Neural progenitor cell (in vitro differentiated cells): ENCODE results near the gene CHRNA7. TPM values are rescaled to one million over a fixed set of nuclear protein-coding genes. Genes with fewer than 3 reads are reported as not detected.

Experiments used
- DNase-seq: peaks from one replicate; pipeline ENCODE4 v3.0.0-alpha.2; 2016; ENCODE audit warnings: low spot score
- H2AFZ ChIP-seq: fragments of 200-600 bp; sonication (generic); replicated peaks from 2 replicates; pipeline ENCODE4 v1.6.1; 2016; ENCODE audit warnings: antibody characterized with exemption
- H3F3A ChIP-seq: fragments of 200-600 bp; sonication (generic); 2 replicates; pipeline ENCODE4 v1.6.1; 2016; ENCODE audit warnings: antibody characterized with exemption, low read depth
- H3K27ac ChIP-seq: fragments of 200-600 bp; sonication (generic); 2 replicates; pipeline ENCODE4 v1.5.1; 2016; ENCODE audit warnings: mild to moderate bottlenecking
- H3K27me3 ChIP-seq: fragments of 200-600 bp; sonication (generic); 2 replicates; pipeline ENCODE4 v1.6.1; 2016; ENCODE audit warnings: mild to moderate bottlenecking, moderate library complexity
- H3K36me3 ChIP-seq: fragments of 200-600 bp; sonication (generic); 2 replicates; pipeline ENCODE4 v1.5.1; 2016
- H3K4me1 ChIP-seq: fragments of 200-600 bp; sonication (generic); 2 replicates; pipeline ENCODE4 v1.6.1; 2016; ENCODE audit warnings: mixed run types
- H3K4me2 ChIP-seq: fragments of 200-600 bp; sonication (generic); 2 replicates; pipeline ENCODE4 v1.6.1; 2016
- H3K4me3 ChIP-seq: fragments of 200-600 bp; sonication (generic); 2 replicates; pipeline ENCODE4 v1.5.1; 2016
- H3K79me2 ChIP-seq: fragments of 200-600 bp; sonication (generic); 2 replicates; pipeline ENCODE4 v1.6.1; 2016; ENCODE audit warnings: low read depth
- H3K9ac ChIP-seq: fragments of 200-600 bp; sonication (generic); 2 replicates; pipeline ENCODE4 v1.6.1; 2016
- H3K9me3 ChIP-seq: fragments of 200-600 bp; sonication (generic); 2 replicates; pipeline ENCODE4 v1.5.1; 2016; ENCODE audit warnings: low read depth
- H4K20me1 ChIP-seq: fragments of 200-600 bp; sonication (generic); 2 replicates; pipeline ENCODE4 v1.6.1; 2016; ENCODE audit warnings: low read depth
- H3K27ac Mint-ChIP-seq: 3 replicates; pipeline ENCODE4 v1.8.0; 2021; ENCODE audit warnings: mixed read lengths
- H3K27me3 Mint-ChIP-seq: 2 replicates; pipeline ENCODE4 v1.8.0; 2022; ENCODE audit warnings: low read depth, mild to moderate bottlenecking, inconsistent platforms, moderate library complexity, mixed read lengths; ENCODE audit not compliant: insufficient read depth
- H3K36me3 Mint-ChIP-seq: 3 replicates; pipeline ENCODE4 v1.8.0; 2021; ENCODE audit warnings: mixed read lengths
- H3K4me1 Mint-ChIP-seq: 3 replicates; pipeline ENCODE4 v1.8.0; 2021; ENCODE audit warnings: mixed read lengths
- H3K4me3 Mint-ChIP-seq: 3 replicates; pipeline ENCODE4 v1.8.0; 2021; ENCODE audit warnings: mild to moderate bottlenecking, moderate library complexity, mixed read lengths
- H3K9me3 Mint-ChIP-seq: 3 replicates; pipeline ENCODE4 v1.8.0; 2020; ENCODE audit warnings: mixed read lengths
- EZH2 ChIP-seq: fragments of 200-600 bp; sonication (generic); IDR thresholded peaks from 2 replicates; pipeline ENCODE4 v1.6.1; 2017; ENCODE audit warnings: antibody characterized with exemption, mild to moderate bottlenecking, moderate library complexity
- EZH2phosphoT487 ChIP-seq: fragments of 200-600 bp; sonication (generic); IDR thresholded peaks from 2 replicates; pipeline ENCODE4 v1.6.1; 2017; ENCODE audit warnings: antibody characterized with exemption
- total RNA-seq: library from RNA; depleted of rRNA; stranded (reverse); fragments of >200 nt; gene quantifications from 2 replicates; pipeline ENCODE4 v1.2.3, GENCODE V29; 2015; ENCODE audit warnings: low replicate concordance
- TF ChIP-seq, protein P1 (sequence below): fragments of 200-600 bp; sonication (generic); IDR thresholded peaks from 2 replicates; pipeline ENCODE4 v1.5.1; 2017; ENCODE audit warnings: antibody characterized with exemption, mild to moderate bottlenecking

The CHRNA7 gene
- total RNA-seq, 1 donor from 2014 or later: 14.0 TPM

DNA sequence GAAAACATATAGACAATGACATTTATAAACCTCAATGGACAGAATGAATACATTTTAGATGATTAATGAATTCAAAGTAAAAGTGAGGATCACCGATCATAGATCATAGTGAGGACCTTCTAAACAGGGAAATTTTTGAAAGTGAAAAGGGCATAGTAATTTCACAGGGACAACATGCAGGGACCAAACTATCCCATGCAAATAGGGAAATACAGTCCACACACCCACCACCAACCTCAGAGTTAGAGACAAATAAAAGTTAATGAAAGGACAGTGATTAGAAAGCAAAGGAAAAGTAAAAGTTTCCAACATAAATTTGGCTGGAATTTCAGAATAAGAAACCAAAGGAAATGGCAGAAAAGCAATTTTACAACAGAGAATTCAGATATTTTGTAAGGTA lies 15.4 kb upstream of the CHRNA7 start:
- Histone ChIP-seq H3K79me2 (no peaks in the 10 kb centered on the region), H4K20me1 (no peaks in the 10 kb centered on the region), H3K36me3 (no peaks in the 10 kb centered on the region), H3K9ac (no peak overlapping the region), H3K4me2 (no peak overlapping the region), H3K4me1 (no peaks in the 10 kb centered on the region), H2AFZ (no peak overlapping the region), H3F3A (no peaks in the 10 kb centered on the region), H3K27ac (no peak overlapping the region), H3K4me3 (no peak overlapping the region), H3K9me3 (no peaks in the 10 kb centered on the region), H3K27me3 (no peaks in the 10 kb centered on the region)
- no peaks in the 10 kb centered on the region for H3K36me3 Mint-ChIP-seq
- no peak overlapping the region for H3K4me3 Mint-ChIP-seq
- peaks cover 2% of the 10 kb centered on the region for H3K27me3 Mint-ChIP-seq
- no peaks in the 10 kb centered on the region for H3K9me3 Mint-ChIP-seq
- no peak overlapping the region for H3K27ac Mint-ChIP-seq
- H3K4me1 Mint-ChIP-seq: no peaks in the 10 kb centered on the region
- DNase-seq: no peak
- TF ChIP-seq EZH2phosphoT487: no peak
- TF ChIP-seq, protein P1, sequence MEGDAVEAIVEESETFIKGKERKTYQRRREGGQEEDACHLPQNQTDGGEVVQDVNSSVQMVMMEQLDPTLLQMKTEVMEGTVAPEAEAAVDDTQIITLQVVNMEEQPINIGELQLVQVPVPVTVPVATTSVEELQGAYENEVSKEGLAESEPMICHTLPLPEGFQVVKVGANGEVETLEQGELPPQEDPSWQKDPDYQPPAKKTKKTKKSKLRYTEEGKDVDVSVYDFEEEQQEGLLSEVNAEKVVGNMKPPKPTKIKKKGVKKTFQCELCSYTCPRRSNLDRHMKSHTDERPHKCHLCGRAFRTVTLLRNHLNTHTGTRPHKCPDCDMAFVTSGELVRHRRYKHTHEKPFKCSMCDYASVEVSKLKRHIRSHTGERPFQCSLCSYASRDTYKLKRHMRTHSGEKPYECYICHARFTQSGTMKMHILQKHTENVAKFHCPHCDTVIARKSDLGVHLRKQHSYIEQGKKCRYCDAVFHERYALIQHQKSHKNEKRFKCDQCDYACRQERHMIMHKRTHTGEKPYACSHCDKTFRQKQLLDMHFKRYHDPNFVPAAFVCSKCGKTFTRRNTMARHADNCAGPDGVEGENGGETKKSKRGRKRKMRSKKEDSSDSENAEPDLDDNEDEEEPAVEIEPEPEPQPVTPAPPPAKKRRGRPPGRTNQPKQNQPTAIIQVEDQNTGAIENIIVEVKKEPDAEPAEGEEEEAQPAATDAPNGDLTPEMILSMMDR: no peak
- no peak for TF ChIP-seq EZH2

DNA sequence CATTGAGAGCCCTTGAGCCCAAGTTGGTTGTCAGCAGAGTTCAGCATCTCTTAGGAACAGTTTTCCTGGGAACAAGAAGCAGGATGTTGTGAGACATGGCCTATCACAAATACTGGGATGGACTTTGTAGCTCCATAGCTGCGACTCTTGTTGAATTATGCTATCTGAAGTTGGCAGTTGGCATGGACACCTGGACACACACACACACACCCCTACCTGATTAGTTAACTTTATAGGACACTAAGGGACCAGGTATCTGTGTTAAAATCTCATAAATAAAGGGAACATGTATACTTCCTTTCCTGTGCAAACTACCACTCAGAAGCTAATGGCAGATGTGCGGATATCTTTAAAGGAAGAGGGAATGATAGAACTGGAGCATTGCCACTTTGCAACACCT lies 10.2 kb upstream of the CHRNA7 start:
- no peaks in the 10 kb centered on the region for H3K4me1 Mint-ChIP-seq
- no peak overlapping the region for H2AFZ ChIP-seq

DNA sequence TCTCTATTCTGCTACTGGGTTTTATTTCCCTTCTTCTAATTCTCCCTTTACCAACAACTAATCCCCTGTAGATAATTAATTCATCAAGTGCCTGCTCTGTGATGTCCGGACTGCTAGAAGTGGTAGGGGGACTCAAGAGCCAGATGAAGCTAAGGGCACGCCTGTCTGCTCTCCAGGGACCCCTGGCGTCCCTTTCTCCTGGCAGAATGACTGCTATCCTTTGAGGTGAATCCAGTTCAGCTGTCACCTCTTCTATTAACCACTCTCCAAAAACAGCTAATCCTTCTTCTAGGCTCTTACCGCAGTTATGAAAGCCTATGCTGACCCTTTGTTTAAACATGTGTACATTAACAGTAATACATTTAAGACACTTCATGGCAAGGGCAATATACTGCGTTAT lies 1.4 kb upstream of the CHRNA7 start:
- H3K27me3 Mint-ChIP-seq: peaks cover 7% of the 10 kb centered on the region
- H3K79me2 ChIP-seq: no peaks in the 10 kb centered on the region
- H3K4me2 ChIP-seq: peak overlapping the region; percentile 82
- no peaks in the 10 kb centered on the region for H3K4me1 ChIP-seq
- H3F3A ChIP-seq: peaks cover 16% of the 10 kb centered on the region
- peak; percentile 85 for DNase-seq
- peak overlapping the region; percentile 86 for H2AFZ ChIP-seq
- H3K9me3 ChIP-seq: no peaks in the 10 kb centered on the region
- H3K4me3 ChIP-seq: peak overlapping the region; percentile 58
- peak overlapping the region; percentile 87 for H3K4me3 Mint-ChIP-seq
- H3K36me3 ChIP-seq: no peaks in the 10 kb centered on the region
- H3K27me3 ChIP-seq: peaks cover 15% of the 10 kb centered on the region
- TF ChIP-seq, protein P1: no peak
- TF ChIP-seq EZH2 (no peak), EZH2phosphoT487 (no peak)
- no peaks in the 10 kb centered on the region for H4K20me1 ChIP-seq
- H3K9ac ChIP-seq: no peak overlapping the region
- no peaks in the 10 kb centered on the region for H3K9me3 Mint-ChIP-seq
- no peak overlapping the region for H3K27ac Mint-ChIP-seq
- H3K4me1 Mint-ChIP-seq: peaks cover 13% of the 10 kb centered on the region
- H3K36me3 Mint-ChIP-seq: peaks cover 2% of the 10 kb centered on the region
- H3K27ac ChIP-seq: no peak overlapping the region

More for the DNA sequence above, 10.2 kb upstream of the CHRNA7 start:
- Histone ChIP-seq H3K9me3 (no peaks in the 10 kb centered on the region), H3K27ac (no peak overlapping the region), H3F3A (no peaks in the 10 kb centered on the region), H3K27me3 (no peaks in the 10 kb centered on the region), H3K4me3 (no peak overlapping the region), H3K79me2 (no peaks in the 10 kb centered on the region), H3K36me3 (no peaks in the 10 kb centered on the region), H3K4me1 (no peaks in the 10 kb centered on the region), H4K20me1 (no peaks in the 10 kb centered on the region), H3K9ac (no peak overlapping the region), H3K4me2 (no peak overlapping the region)
- Mint-ChIP-seq H3K27me3 (peaks cover 2% of the 10 kb centered on the region), H3K27ac (no peak overlapping the region), H3K9me3 (no peaks in the 10 kb centered on the region), H3K4me3 (no peak overlapping the region), H3K36me3 (no peaks in the 10 kb centered on the region)
- TF ChIP-seq EZH2: no peak
- no peak for TF ChIP-seq EZH2phosphoT487
- TF ChIP-seq, protein P1: no peak
- DNase-seq: no peak
